Measurements from ENCODE around the gene LEP.
"Not testable (repeated sequence)": the region's sequence is repeated elsewhere in the genome, so short reads cannot be mapped to it uniquely, and the experiment has no call there.

The LEP gene

DNA sequence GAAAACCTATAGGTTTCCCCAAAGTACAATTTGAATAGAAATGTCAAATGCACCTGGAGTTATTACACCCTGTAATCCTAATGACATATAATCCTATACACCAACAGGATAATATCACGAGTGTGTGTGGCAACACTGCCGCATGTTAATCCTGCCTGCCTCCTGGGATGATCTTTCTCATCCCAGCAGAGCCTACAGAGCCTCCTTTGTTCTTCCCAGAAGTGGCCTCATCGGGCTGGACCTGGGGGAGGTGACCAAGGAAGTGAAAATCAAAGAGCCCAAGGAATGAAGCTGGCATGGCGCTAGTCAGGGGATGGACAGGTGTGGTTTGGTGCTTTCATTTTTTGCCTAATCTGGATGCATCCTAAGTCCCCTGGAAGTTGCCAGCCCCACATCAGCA lies 29.5 kb upstream of the LEP start:
- DNase-seq: no peak

DNA sequence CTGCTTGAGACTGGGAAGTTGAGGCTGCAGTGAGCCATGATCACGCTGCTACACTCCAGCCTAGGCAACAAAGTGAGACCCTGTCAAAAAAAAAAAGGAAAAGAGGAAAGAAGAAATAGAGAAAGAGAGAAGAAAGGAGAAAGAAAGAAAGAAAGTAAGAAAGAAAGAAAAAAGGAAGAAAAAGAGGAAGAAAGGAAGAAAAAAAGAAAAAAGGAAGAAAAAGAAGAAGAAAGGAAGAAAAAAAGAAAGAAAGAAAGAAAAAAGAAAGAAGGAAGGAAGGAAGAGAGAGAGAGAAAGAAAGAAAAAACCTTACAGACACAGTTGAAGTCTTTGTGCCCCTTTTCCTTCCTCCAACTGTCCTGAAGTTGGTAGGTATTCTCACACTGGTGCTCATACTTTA lies 26.6 kb upstream of the LEP start:
- DNase-seq: no peak

DNA sequence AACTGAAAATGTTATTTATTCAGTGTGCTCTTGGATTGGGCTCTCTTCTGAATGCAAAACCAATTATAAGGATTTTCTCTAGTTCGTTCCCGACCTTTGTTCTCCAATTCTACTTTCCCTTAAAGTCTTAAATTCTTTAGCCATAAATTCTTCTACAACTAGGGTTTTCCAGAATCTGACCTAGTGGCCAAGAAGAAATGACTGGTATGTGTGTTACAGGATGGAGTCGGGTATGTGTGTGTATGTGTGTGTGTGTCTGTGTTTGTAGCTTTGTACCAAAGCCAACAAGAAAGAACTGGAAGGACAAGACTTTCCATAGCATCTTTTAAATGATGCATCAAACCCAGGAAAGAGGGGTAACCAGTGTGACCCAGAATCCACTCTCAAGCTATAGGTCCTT lies 25.8 kb upstream of the LEP start:
- DNase-seq: no peak

- DNase-seq: no peak
Observed at GRCh38 chr7:128215739-128216138, 25.3 kb upstream of the LEP start.

DNA sequence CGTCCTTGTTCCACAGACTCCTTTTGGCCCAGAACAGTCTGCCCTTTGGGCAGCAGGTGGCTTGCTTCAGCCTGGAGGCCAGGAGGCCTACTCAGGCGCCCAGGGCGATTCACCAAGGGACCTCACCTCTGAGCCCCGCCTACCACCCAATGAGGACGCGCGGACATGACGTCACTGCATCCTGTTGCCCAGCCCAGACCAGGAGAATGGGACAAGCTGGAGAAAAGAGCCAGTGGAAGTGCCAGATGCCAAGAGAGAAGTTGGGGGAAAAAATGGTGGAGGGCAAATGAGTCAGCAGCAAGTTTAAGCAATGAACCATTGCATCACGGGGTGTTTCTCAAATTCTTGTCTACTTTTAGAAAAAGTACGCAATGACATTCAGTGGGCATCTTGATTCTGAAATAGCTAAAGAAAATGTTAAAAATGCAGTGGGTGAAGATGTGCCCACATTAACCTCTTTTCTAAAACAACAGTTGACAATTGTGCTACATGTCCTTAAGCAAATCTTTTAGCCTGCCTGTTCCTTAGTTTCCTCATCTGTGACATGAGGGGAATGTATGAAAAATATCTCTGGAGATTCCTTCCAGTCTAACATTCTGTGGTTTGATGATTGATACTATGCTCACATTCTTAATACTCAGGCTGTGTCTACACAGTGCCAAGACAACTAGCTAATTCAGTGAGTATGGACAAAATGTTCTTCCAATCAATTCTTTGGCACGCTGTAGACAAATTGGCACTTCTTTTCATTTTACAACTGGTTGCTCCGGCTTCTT lies 23.9 kb upstream of the LEP start:
- DNase-seq: no peak

GRCh38 chr7:128217967-128218652 lies 23.0 kb upstream of the LEP start:
- DNase-seq: no peak

GRCh38 chr7:128219636-128220035 lies 21.4 kb upstream of the LEP start:
- no peak for DNase-seq

GRCh38 chr7:128221929-128222403 lies 19.1 kb upstream of the LEP start:
- DNase-seq: no peak

DNA sequence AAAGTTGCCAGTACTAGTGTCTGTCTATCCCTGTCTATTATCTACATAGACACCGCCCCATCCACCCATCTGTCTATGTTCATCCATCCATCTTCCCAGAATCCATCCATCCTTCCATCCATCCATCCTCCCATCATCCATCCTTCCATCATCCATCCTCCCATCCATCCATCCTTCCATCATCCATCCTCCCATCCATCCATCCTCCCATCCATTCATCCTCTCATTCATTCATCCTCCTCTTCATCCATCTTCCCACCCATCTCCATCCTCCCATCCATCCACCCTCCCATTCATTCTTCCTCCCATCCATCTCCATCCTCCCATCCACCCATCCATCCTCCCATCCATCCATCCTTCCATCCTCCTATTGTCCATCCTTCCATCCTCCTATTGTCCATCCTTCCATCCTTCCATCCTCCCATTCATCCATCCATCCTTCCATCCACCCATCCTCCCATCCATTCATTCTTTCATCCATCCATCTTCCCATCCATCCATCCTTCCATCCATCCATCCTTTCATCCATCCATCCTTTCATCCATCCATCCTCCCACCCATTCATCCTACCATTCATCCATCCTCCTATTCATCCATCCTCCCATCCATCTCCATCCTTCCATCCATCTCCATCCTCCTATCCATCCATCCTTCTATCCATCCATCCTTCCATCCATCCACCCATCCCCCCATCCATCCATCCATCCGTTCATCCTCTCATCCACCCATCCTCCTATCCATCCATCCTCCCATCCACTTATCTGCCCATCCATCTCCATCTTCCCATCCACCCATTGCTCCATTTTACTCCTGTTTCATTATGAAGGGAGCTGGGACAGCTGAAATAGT lies 14.7 kb upstream of the LEP start:
- no peak for DNase-seq

DNA sequence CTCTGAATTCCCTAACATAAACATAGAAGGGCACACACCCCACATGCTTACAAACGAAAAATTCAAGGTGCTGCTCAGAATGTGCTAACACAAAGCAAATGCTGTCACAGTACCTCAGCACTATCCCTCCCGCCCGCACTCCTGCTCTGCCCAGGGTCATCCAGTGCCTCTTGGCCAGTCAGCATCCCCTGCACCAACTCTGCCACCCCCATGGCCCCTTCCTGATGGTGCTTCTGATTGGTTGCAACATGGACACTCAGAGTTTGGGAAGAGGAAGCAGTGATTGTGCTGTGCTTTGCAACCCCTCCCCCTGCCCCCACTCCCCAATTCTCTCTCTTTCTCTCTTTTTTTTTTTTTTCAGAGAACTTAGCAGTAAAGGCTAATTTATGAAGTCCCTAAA lies 13.8 kb upstream of the LEP start:
- no peak for DNase-seq

DNA sequence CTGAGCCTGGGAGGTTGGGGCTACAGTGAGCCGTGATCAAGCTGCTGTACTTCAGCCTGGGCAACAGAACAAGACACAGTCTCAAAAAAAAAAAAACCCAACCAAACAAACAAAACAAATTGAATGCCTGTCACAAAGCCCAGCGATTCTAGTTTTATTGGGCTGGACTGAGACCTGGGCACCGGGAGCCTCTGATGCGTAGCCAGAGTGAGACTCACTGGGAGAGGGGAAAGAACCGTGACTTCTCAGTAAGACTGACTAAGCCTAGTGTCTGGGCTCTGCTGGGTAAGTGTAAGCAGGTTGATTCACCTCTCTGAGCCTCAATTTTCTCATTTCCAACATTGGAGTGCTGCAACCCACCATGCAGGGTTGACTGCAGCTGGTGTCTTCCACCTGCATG lies 10.1 kb upstream of the LEP start:
- DNase-seq: no peak

DNA sequence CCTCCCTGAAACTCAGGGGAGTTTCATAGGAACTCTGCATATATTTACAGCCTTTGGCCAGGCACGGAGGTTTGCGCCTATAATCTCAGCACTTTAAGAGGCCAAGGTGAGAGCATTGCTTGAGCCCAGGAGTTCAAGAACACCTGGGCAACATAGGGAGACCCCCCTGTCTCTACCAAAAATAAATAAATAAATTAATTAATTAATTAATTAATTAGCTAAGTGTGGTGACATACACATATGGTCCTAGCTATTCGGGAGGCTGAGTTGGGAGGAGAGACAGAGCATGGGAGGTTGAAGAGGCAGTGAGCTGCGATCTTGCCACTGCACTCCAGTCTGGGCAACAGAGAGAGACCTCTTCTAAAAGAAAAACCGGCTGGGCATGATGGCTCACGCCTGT lies 9.4 kb upstream of the LEP start:
- no peak for DNase-seq

- DNase-seq: no peak
Observed at GRCh38 chr7:128233471-128233870, 7.6 kb upstream of the LEP start.

- no peak for DNase-seq
Observed at GRCh38 chr7:128234476-128235026, 6.5 kb upstream of the LEP start.

- no peak for DNase-seq
Observed at GRCh38 chr7:128235471-128235870, 5.6 kb upstream of the LEP start.

DNA sequence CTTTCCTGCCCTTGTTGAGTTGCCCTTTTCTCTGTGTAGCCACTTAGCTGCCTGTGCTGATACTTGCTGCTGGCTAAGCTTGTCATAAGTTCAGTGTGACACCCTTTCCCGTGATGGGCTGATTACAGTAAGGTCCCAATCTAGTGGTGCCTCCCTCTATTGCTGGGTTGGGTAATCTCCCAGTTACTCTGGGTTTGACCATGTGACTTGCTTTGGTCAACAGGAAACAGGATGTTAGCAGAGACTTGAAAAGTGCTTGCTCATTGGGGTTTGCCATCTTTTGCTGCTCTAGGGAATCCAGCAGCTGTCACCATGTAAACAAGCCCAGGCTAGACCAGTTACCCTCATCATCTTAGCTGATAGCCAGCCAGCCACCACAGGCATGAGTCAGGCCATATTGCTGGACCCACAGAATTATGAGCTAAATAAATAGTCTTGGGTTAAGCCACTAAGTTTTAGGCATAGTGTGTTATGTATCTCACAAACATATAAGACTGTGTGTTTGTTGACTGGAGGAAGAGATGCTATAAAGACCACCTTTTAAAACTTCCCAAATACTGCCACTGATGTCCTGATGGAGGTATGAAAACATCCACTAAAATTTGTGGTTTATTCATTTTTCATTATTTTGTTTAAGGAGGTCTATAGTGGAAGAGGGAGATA lies 4.0 kb upstream of the LEP start:
- peak; percentile 48 for DNase-seq

DNA sequence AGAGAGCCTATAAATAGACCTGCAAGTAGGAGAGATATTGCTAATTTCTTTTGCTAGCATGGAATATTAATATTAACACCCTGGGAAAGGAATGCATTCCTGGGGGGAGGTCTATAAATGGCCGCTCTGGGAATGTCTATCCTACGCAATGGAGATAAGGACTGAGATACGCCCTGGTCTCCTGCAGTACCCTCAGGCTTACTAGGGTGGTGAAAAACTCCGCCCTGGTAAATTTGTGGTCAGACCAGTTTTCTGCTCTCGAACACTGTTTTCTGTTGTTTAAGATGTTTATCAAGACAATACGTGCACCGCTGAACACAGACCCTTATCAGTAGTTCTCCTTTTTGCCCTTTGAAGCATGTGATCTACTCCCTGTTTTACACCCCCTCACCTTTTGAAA lies 1.9 kb upstream of the LEP start:
- not testable (repeated sequence) for DNase-seq

DNA sequence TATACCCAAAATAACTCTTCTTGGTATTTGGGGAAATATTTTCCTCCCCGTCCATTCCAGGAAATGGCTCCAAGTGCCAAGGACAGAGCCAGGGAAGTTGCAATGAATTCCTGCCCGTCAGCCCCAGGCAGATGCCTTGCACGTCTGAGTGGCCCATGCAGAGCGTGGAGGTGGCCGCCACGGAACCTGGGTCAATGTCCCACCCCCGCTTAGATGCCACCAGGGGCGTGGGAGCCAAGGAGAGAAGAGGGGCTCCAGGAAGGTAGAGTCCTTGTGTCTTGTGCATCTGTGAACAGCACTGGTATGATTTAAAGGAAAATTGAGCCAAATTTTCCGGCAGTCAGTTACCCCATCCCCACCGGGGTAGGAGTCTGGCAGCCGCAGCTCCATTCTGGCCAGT lies 1.6 kb downstream of the LEP start:
- no peak for DNase-seq

- DNase-seq: no peak
Observed at GRCh38 chr7:128243273-128243672, 2.2 kb downstream of the LEP start.

- DNase-seq: no peak
Observed at GRCh38 chr7:128244861-128245260, 3.8 kb downstream of the LEP start.

GRCh38 chr7:128247108-128247507 lies 6.0 kb downstream of the LEP start:
- DNase-seq: no peak

DNA sequence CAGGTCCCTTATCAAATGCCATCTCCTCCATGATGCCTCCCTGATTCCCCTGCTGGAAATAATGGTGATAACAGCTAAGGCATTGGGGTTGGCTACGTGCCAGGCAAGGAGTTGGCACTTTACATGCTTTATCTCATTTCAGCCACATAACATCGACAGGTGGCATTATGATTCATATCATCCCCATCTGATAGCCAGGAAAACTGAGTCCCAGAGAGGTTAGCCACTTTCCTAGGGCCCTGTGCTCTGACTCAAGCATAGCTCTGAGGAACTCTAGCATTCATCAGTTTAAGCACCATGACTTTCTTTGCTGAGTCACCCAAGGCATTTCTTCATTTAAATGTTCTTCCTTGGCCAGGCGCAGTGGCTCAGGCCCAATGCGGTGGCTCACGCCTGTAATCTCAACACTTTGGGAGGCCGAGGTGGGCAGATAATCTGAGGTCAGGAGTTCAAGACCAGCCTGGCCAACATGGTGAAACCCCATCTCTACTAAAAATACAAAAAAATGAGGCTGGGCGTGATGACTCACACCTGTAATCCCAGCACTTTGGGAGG lies 6.6 kb downstream of the LEP start:
- DNase-seq: no peak
